Eye (tissue), 1 donor: Measurements from ENCODE around the gene CACNG1.
"Not testable (repeated sequence)": the region's sequence is repeated elsewhere in the genome, so short reads cannot be mapped to it uniquely, and the experiment has no call there.

ENCODE experiments used
- DNase-seq: peaks from one replicate; pipeline ENCODE4 v3.0.0-alpha.2; 2015

CACNG1 gene

GRCh38 chr17:67082107-67082506 is 37.8 kb downstream of the CACNG1 start:
- no peak for DNase-seq

- no peak for DNase-seq
Observed at GRCh38 chr17:67085406-67085805, 41.1 kb downstream of the CACNG1 start.

GRCh38 chr17:67088639-67089038 is 44.3 kb downstream of the CACNG1 start:
- no peak for DNase-seq

GRCh38 chr17:67090341-67090740 is 46.0 kb downstream of the CACNG1 start:
- DNase-seq, result no peak

GRCh38 chr17:67092291-67092690 is 47.9 kb downstream of the CACNG1 start:
- DNase-seq, result no peak

- DNase-seq, result not testable (repeated sequence)
Observed at GRCh38 chr17:67092710-67093109, 48.4 kb downstream of the CACNG1 start.

- no peak for DNase-seq
Observed at GRCh38 chr17:67093348-67093747, 49.0 kb downstream of the CACNG1 start.

GRCh38 chr17:67095291-67095690 is 50.9 kb downstream of the CACNG1 start:
- DNase-seq, result not testable (repeated sequence)

GRCh38 chr17:67095803-67096202 is 51.4 kb downstream of the CACNG1 start:
- no peak for DNase-seq

- DNase-seq, result no peak
Observed at GRCh38 chr17:67096609-67097008, 52.3 kb downstream of the CACNG1 start.

- DNase-seq, result no peak
Observed at GRCh38 chr17:67098006-67098405, 53.7 kb downstream of the CACNG1 start.

GRCh38 chr17:67104641-67105040 is 60.3 kb downstream of the CACNG1 start:
- DNase-seq, result not testable (repeated sequence)

- no peak for DNase-seq
Observed at GRCh38 chr17:67105213-67105612, 60.9 kb downstream of the CACNG1 start.
